ENCODE data around the gene SNX2.

Gene SNX2

DNA sequence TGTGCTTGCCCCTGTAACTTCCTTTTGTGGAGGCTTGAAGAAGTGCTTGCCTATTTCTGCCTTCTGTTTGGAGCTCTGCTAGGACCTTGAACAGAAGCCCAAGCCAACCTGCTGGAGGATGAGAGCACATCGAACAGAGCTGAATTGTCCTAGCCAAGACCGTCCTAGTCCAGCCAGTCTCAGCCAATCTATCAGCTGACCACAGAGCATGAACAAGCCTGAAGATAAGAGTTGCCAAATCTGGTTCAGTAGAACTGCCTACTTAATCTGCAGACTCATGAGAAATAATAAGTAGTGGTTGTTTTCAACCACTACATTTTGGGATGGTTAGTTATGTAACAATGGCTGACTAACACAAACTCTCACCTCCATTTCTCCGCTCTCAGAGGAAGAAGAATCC is 4.4 kb upstream of the SNX2 start:
- no peak overlapping the region for H3K4me3 ChIP-seq (ENCODE audit: low read depth, low read length)
- no peak for DNase-seq (ENCODE audit: low read depth)
- TF ChIP-seq, protein P1, sequence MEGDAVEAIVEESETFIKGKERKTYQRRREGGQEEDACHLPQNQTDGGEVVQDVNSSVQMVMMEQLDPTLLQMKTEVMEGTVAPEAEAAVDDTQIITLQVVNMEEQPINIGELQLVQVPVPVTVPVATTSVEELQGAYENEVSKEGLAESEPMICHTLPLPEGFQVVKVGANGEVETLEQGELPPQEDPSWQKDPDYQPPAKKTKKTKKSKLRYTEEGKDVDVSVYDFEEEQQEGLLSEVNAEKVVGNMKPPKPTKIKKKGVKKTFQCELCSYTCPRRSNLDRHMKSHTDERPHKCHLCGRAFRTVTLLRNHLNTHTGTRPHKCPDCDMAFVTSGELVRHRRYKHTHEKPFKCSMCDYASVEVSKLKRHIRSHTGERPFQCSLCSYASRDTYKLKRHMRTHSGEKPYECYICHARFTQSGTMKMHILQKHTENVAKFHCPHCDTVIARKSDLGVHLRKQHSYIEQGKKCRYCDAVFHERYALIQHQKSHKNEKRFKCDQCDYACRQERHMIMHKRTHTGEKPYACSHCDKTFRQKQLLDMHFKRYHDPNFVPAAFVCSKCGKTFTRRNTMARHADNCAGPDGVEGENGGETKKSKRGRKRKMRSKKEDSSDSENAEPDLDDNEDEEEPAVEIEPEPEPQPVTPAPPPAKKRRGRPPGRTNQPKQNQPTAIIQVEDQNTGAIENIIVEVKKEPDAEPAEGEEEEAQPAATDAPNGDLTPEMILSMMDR (IDR thresholded peaks at IDR 0.05; ENCODE audit: low read depth, low read length, missing control alignments), result no peak

DNA sequence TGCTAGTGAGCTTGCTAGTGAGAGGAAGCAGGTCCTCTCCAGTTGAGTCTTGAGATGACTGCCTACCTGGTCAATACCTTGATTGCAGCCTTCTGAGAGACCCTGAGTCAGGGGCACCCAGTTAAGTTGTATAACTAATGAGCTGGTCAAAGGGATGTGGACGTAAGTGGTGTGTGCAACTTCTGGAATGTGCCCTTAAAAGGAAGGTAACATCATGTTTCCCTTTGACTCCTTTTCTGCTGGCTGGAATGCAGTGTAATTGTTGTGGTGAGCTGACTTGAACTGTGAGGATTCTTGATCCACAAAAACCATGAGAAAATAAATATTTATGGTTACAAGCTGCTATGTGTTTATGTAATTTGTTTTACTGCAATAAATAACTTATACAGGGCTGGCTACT is 2.4 kb upstream of the SNX2 start:
- no peak for DNase-seq (ENCODE audit: low read depth)
- TF ChIP-seq, protein P1 (IDR thresholded peaks at IDR 0.05; ENCODE audit: low read depth, low read length, missing control alignments), result no peak
- H3K4me3 ChIP-seq (ENCODE audit: low read depth, low read length), result no peak overlapping the region

DNA sequence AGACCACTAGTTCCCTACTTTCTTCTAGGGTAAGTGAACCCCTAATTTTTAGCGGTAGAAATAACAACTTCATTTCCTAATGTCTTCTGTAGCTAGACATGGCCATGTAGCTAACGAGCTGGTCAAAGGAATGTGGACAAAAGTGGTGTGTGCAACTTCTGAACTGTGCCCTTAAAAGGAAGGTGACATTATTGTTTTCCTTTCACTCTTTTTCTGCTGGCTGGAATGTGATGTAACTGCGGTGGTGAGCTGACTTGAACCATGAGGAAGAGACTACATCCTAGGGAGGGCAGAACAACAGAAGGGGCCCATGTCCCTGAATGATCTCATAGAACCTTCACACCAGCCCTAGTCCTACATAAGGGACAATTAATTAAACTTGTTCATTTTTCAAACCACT is 1.3 kb upstream of the SNX2 start:
- no peak for DNase-seq (ENCODE audit: low read depth)
- no peak overlapping the region for H3K4me3 ChIP-seq (ENCODE audit: low read depth, low read length)

DNA sequence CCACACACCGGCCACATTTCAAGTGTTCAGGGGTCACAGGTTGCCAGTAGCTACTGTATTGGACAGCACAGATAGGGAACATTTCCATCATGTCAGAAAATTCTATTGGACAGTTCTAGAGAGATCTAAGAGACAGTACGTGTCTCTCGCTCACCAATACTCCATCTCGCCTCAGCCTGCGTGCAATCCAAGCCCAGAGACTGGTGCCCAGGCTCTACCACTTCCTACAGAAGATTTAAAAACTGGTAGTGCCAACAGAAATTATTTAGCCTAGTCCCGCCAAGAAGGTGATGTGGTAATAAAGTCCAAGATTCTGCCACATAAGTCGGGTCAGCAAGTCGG is 390 bp upstream of the SNX2 start:
- DNase-seq (ENCODE audit: low read depth), result no peak
- TF ChIP-seq, protein P1 (IDR thresholded peaks at IDR 0.05; ENCODE audit: low read depth, low read length, missing control alignments), result no peak
- peak overlapping the region; percentile 80 for H3K4me3 ChIP-seq (ENCODE audit: low read depth, low read length)

More for the DNA sequence above, 1.3 kb upstream of the SNX2 start:
- TF ChIP-seq, protein P1 (IDR thresholded peaks at IDR 0.05; ENCODE audit: low read depth, low read length, missing control alignments), result no peak

DNA sequence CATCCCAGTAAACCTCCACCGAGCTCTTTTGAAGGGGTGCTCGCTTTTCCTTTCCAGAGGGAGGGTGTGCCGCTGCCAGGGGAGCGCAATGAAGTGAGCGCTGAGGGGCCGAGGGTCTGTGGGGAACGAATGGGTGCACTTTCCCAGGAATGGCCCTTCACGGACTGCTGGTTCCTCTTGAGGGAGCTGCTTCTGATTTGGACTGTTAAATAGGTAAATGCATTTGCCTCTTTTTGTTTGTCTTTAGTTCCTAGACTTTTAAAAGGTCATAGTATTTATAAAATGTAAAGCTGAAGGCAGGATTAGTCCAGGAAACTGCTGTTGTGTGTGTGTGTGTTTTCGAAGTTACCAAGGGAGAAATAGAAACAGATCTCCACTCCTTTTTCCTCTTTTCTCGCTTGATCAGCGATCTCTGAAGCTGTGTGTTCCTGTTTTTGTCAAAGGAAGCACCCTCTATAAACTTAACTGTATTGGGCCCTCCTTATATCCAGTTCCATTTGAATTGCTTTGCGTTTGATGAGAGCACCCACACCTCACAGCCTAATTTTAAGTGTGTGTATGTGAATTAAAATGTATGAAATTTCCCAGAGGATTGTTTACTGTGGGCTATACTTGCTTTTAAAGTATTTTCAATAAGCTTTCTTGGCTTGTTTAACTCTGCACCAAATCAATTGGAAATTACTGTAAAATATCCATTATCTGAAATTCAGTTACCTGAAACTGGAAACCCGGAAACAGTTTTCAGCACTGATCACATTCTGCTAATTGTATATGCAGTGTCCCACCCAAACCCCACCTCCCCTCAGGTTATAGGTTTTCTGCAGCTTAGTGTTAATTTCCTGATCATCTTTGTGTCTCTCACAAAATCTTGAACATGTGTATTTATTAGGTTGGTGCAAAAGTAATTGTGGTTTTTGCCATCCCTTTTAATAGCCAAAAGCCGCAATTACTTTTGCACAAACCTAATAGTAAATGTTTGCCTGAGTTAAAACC is 966 bp downstream of the SNX2 start:
- TF ChIP-seq, protein P1 (IDR thresholded peaks at IDR 0.05; ENCODE audit: low read depth, low read length, missing control alignments), result no peak
- H3K4me3 ChIP-seq (ENCODE audit: low read depth, low read length), result peak overlapping the region; percentile 80
- no peak for DNase-seq (ENCODE audit: low read depth)

DNA sequence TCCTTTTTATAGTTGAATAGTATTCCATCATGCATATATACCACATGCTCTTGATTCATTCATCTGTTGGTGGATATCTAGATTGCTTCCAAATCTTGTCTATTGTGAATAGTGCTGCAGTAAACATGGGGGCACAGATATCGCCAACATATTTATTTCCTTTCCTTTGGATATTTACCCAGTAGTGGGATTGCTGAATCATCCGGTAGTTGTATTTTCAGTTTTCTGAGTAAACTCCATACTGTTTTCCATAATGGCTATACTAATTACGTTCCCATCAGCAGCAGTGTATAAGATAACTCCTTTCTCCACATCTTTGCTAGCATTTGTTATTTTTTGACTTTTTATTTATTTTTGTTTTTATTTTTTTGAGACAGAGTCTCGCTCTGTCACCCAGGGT is 3.3 kb downstream of the SNX2 start:
- no peak for DNase-seq (ENCODE audit: low read depth)
- TF ChIP-seq, protein P1 (IDR thresholded peaks at IDR 0.05; ENCODE audit: low read depth, low read length, missing control alignments), result no peak
- no peak overlapping the region for H3K4me3 ChIP-seq (ENCODE audit: low read depth, low read length)

DNA sequence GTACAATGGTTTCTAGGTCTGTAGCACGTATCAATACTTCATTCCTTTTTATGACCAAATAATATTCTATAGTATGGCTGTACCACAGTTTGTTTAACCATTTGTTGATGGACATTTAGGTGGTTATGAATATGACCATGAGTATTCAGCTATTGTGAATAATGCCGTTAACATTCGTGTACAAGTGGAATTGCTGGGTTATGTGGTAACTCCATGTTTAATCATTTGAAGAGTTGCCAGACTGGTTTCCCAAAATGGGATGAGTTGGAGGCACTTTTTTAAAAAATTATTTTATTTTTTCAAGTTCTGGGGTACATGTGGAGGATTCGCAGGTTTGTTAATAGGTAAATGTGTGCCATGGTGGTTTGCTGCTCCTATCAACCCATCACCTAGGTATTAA is 4.6 kb downstream of the SNX2 start:
- TF ChIP-seq, protein P1 (IDR thresholded peaks at IDR 0.05; ENCODE audit: low read depth, low read length, missing control alignments), result no peak
- no peak for DNase-seq (ENCODE audit: low read depth)
- no peak overlapping the region for H3K4me3 ChIP-seq (ENCODE audit: low read depth, low read length)
